Lung (tissue), 12 donors: ENCODE data around the gene ISLR2. TPM values are rescaled to one million over a fixed set of nuclear protein-coding genes. Genes with fewer than 3 reads are reported as not detected.

Source experiments
- ATAC-seq: fragments of 200-7000 bp; cut with Tn5 transposase; one replicate; pipeline ENCODE4 v1.9.1; 2020; ENCODE audit warnings: moderate number of reproducible peaks; ENCODE audit not compliant: insufficient read depth, low FRiP score
- DNase-seq, 3 donors: peaks; one replicate each; pipeline ENCODE4 v3.0.0-alpha.2; 2013 to 2017
- H3K27ac ChIP-seq, 2 donors: one replicate each; pipeline ENCODE4 v1.5.1; 2013; ENCODE audit warnings: mild to moderate bottlenecking in 2 of 2, moderate library complexity in 2 of 2, control low read depth in 1 of 2, inconsistent platforms in 1 of 2, low read depth in 1 of 2, low read length in 1 of 2
- H3K27me3 ChIP-seq, 3 donors: one replicate each; pipeline ENCODE4 v1.5.1; 2013; ENCODE audit warnings: low read length in 2 of 3; ENCODE audit not compliant: control insufficient read depth in 3 of 3, insufficient read depth in 3 of 3
- H3K36me3 ChIP-seq, 4 donors: one replicate each; pipeline ENCODE4 v1.5.1; 2013; ENCODE audit warnings: low read length in 4 of 4, mild to moderate bottlenecking in 1 of 4, moderate library complexity in 1 of 4; ENCODE audit not compliant: control insufficient read depth in 4 of 4, insufficient read depth in 4 of 4
- H3K4me1 ChIP-seq, 5 donors: one replicate each; pipeline ENCODE4 v1.5.1; 2013; ENCODE audit warnings: low read length in 5 of 5, mild to moderate bottlenecking in 2 of 5, moderate library complexity in 1 of 5; ENCODE audit not compliant: control insufficient read depth in 5 of 5, insufficient read depth in 5 of 5
- H3K4me3 ChIP-seq: one replicate; pipeline ENCODE4 v1.5.1; 2013; ENCODE audit warnings: mild to moderate bottlenecking, control low read depth, moderate library complexity
- H3K9ac ChIP-seq, 2 donors: one replicate each; pipeline ENCODE4 v1.5.1; 2013; ENCODE audit warnings: low read length in 2 of 2, control low read depth in 1 of 2; ENCODE audit not compliant: insufficient read depth in 1 of 2
- H3K9me3 ChIP-seq, 4 donors: one replicate each; pipeline ENCODE4 v1.5.1; 2013; ENCODE audit warnings: low read length in 3 of 4, mild to moderate bottlenecking in 1 of 4, moderate library complexity in 1 of 4; ENCODE audit not compliant: control insufficient read depth in 4 of 4, insufficient read depth in 3 of 4
- CTCF ChIP-seq: IDR thresholded peaks from 2 replicates; pipeline ENCODE4 v1.5.1; 2012; ENCODE audit warnings: mild to moderate bottlenecking; ENCODE audit errors: control extremely low read depth, extremely low read depth
- WGBS, 2 donors: extraction: QIAGEN DNeasy Blood & Tissue Kit; methylation state at CpG; one replicate each; pipeline ENCODE4 v1.1.7; 2013; 5-methylcytosine and 5-hydroxymethylcytosine counted together
- polyA plus RNA-seq, 2 donors: library from polyadenylated mRNA; stranded (reverse); fragments of 200-250 nt; gene quantifications; one replicate each; pipeline ENCODE4 v1.2.1, GENCODE V29; 2013
- total RNA-seq, 2 donors: library from RNA; depleted of rRNA in 1 of 2; stranded (reverse); fragments of >200 nt in 1 of 2; gene quantifications; one replicate each; pipeline ENCODE4 v1.2.1, GENCODE V29; 2014 to 2021
- donor health status: control.
- donor health status: control.
- donor health status: Bipolar disorder and iron deficiency.
- donor health status: healthy.
- donor health status: DM: yes; HTN: yes; CAD: no.

ISLR2 gene
- total and polyA plus RNA-seq, 4 donors: 0.31 to 10.2 (median 0.41) TPM

GRCh38 chr15:74180881-74181602 lies 50.7 kb downstream of the ISLR2 start:
- H3K4me1 ChIP-seq: peaks cover 0 to 46% (median 15%) of the 10 kb centered on the region in 5 donors
- no peaks in the 10 kb centered on the region for H3K9me3 ChIP-seq
- H3K27me3 ChIP-seq: no peaks in the 10 kb centered on the region
- no peak overlapping the region for H3K4me3 ChIP-seq
- no peaks in the 10 kb centered on the region for H3K36me3 ChIP-seq
- no peak overlapping the region for H3K9ac ChIP-seq
- peak in 1 of 3 donors; percentile 8 for DNase-seq
- ATAC-seq: no peak
- H3K27ac ChIP-seq: peak overlapping the region in 1 of 2 donors; percentile 14
- 78 to 89% methylated on average over 21 of the region's 21 CpGs for WGBS, 2 donors
- no peak for TF ChIP-seq CTCF

- DNase-seq (peak in 1 of 3 donors; percentile 5), ATAC-seq (no peak)
- 91 to 93% methylated on average over 8 of the region's 8 CpGs for WGBS, 2 donors
- H3K36me3 ChIP-seq: no peaks in the 10 kb centered on the region
- H3K4me3 ChIP-seq: no peak overlapping the region
- H3K27me3 ChIP-seq: no peaks in the 10 kb centered on the region
- no peak for TF ChIP-seq CTCF
- H3K9me3 ChIP-seq: no peaks in the 10 kb centered on the region
- H3K27ac ChIP-seq: no peak overlapping the region
- peaks cover 0 to 35% (median 10%) of the 10 kb centered on the region in 5 donors for H3K4me1 ChIP-seq
- no peak overlapping the region for H3K9ac ChIP-seq
Observed at GRCh38 chr15:74182131-74182530, 51.7 kb downstream of the ISLR2 start.

- DNase-seq (no peak), ATAC-seq (no peak)
- Histone ChIP-seq H3K36me3 (no peaks in the 10 kb centered on the region), H3K27ac (no peak overlapping the region), H3K9ac (no peak overlapping the region), H3K27me3 (no peaks in the 10 kb centered on the region), H3K4me3 (no peak overlapping the region), H3K4me1 (peaks cover 0 to 13% (median 0%) of the 10 kb centered on the region in 5 donors), H3K9me3 (no peaks in the 10 kb centered on the region)
- 80 to 93% methylated on average over 12 of the region's 12 CpGs for WGBS, 2 donors
- no peak for TF ChIP-seq CTCF
Observed at GRCh38 chr15:74184582-74185091, 54.3 kb downstream of the ISLR2 start.
